Endothelial cell of umbilical vein (primary cell): ENCODE data around the gene C5orf24. TPM values are rescaled to one million over a fixed set of nuclear protein-coding genes. Genes with fewer than 3 reads are reported as not detected.
A peak's percentile ranks its signal among the peaks of the same experiment; 100 is the strongest.

Experiments
- BruUV-seq: library from RNA; stranded (reverse); fragments of 400-500 nt; replicated peaks from 2 replicates; lab custom pipeline; 2021; lab: Mats Ljungman, UMichigan
- CTCF ChIA-PET: fragments of 300-600, 350-600 bp; sonication (Branson Sonifier 250); formaldehyde crosslinking; loops from one replicate; lab custom pipeline; 2021; ENCODE audit warnings: antibody characterized with exemption, inconsistent platforms; lab: Charles Lee
- POLR2A ChIA-PET: fragments of 300-600, 350-600 bp; sonication (Branson Sonifier 250); formaldehyde crosslinking; loops from one replicate; lab custom pipeline; 2021; ENCODE audit warnings: antibody characterized with exemption, inconsistent platforms; lab: Charles Lee
- DNase-seq: peaks from one replicate; pipeline ENCODE4 v3.0.0-alpha.2; 2011; ENCODE audit warnings: low read depth, low spot score
- FAIRE-seq: peaks from 2 replicates; lab custom pipeline; 2011; peaks lifted over from hg19 to GRCh38; lab: Jason Lieb, UNC
- H2AFZ ChIP-seq: 2 replicates; pipeline ENCODE4 v1.6.0; 2012; ENCODE audit warnings: low read depth, low read length, control low read depth, inconsistent platforms
- H3K27ac ChIP-seq: 2 replicates; pipeline ENCODE4 v1.5.1; 2011; ENCODE audit warnings: low read depth, mild to moderate bottlenecking, control low read depth, low read length, moderate library complexity; ENCODE audit not compliant: insufficient read depth
- H3K27me3 ChIP-seq, 2 experiments: 2 replicates each; pipeline versions ENCODE4 v1.6.0 to v1.6.1; 2011; ENCODE audit warnings: low read length in 2 of 2, mixed read lengths in 1 of 2; ENCODE audit not compliant: control insufficient read depth in 2 of 2, insufficient read depth in 2 of 2
- H3K36me3 ChIP-seq, 2 experiments: 2 replicates in 1 of 2; 3 replicates in 1 of 2; pipeline ENCODE4 v1.5.1; 2011; ENCODE audit warnings: low read length in 2 of 2, mild to moderate bottlenecking in 1 of 2, moderate library complexity in 1 of 2; ENCODE audit not compliant: control insufficient read depth in 2 of 2, insufficient read depth in 2 of 2; ENCODE audit errors: extremely low read depth in 1 of 2
- H3K4me1 ChIP-seq: 3 replicates; pipeline ENCODE4 v1.5.1; 2011; ENCODE audit warnings: mild to moderate bottlenecking, low read length; ENCODE audit not compliant: control insufficient read depth, insufficient read depth; ENCODE audit errors: extremely low read depth
- H3K4me2 ChIP-seq: 2 replicates; pipeline ENCODE4 v1.6.1; 2011; ENCODE audit warnings: low read length, control low read depth, mixed read lengths; ENCODE audit not compliant: insufficient read depth
- H3K4me3 ChIP-seq, 3 experiments: fragments of 200-600 bp in 1 of 3; sonication (generic), shearing (Covaris generic) in 1 of 3; replicated peaks in 1 of 3; 2 replicates each; pipeline ENCODE4 v1.5.1; 2011 to 2016; ENCODE audit warnings: control low read depth in 3 of 3, low read length in 3 of 3, mild to moderate bottlenecking in 2 of 3, inconsistent platforms in 1 of 3, low read depth in 1 of 3, moderate library complexity in 1 of 3; ENCODE audit not compliant: insufficient read depth in 1 of 3
- H3K79me2 ChIP-seq: 2 replicates; pipeline ENCODE4 v1.6.0; 2012; ENCODE audit warnings: low read length, inconsistent platforms; ENCODE audit not compliant: control insufficient read depth, insufficient read depth
- H3K9ac ChIP-seq: replicated peaks from 2 replicates; pipeline ENCODE3; 2011; ENCODE audit warnings: low read length, control low read depth; ENCODE audit not compliant: insufficient read depth; ENCODE audit errors: extremely low read depth
- H3K9me1 ChIP-seq: replicated peaks from 3 replicates; pipeline ENCODE4 v1.6.0; 2011; ENCODE audit warnings: mild to moderate bottlenecking, low read length; ENCODE audit not compliant: control insufficient read depth, insufficient read depth; ENCODE audit errors: extremely low read depth
- H3K9me3 ChIP-seq: replicated peaks from 2 replicates; pipeline ENCODE4 v1.5.1; 2012; ENCODE audit warnings: low read length, inconsistent platforms; ENCODE audit not compliant: control insufficient read depth, insufficient read depth
- H4K20me1 ChIP-seq: replicated peaks from 2 replicates; pipeline ENCODE3; 2011; ENCODE audit warnings: mild to moderate bottlenecking, low read length; ENCODE audit not compliant: control insufficient read depth, insufficient read depth; ENCODE audit errors: extremely low read depth
- CTCF ChIP-seq, 2 donors: IDR thresholded peaks; 1 replicate in 1 of 2; 2 replicates in 1 of 2; pipeline ENCODE4 v1.5.1; 2011; ENCODE audit warnings: low read length in 2 of 2, mild to moderate bottlenecking in 2 of 2, moderate library complexity in 2 of 2, control low read depth in 1 of 2, inconsistent platforms in 1 of 2, low read depth in 1 of 2; ENCODE audit not compliant: insufficient read depth in 1 of 2; ENCODE audit errors: extremely low read depth in 1 of 2
- EZH2 ChIP-seq: IDR thresholded peaks from 2 replicates; pipeline ENCODE4 v1.6.1; 2012; ENCODE audit warnings: borderline replicate concordance, low read depth, mild to moderate bottlenecking, moderate library complexity, low read length, inconsistent platforms; ENCODE audit not compliant: severe bottlenecking
- FOS ChIP-seq: IDR thresholded peaks from 2 replicates; pipeline ENCODE4 v1.6.1; 2011; ENCODE audit warnings: mild to moderate bottlenecking, low read length, moderate library complexity, borderline replicate concordance; ENCODE audit not compliant: insufficient read depth
- GATA2 ChIP-seq: IDR thresholded peaks from 2 replicates; pipeline ENCODE4 v1.7.0; 2011; ENCODE audit warnings: low read depth, mild to moderate bottlenecking, moderate library complexity, mixed read lengths, low read length; ENCODE audit not compliant: insufficient read length, insufficient read depth
- JUN ChIP-seq: IDR thresholded peaks from 2 replicates; pipeline ENCODE4 v1.6.1; 2011; ENCODE audit warnings: borderline replicate concordance, low read depth; ENCODE audit not compliant: insufficient read length, insufficient read depth
- MAX ChIP-seq: IDR thresholded peaks from 2 replicates; pipeline ENCODE4 v1.6.1; 2011; ENCODE audit not compliant: insufficient read depth, insufficient read length
- MYC ChIP-seq: IDR thresholded peaks from one replicate; pipeline ENCODE4 v1.6.1; 2011; ENCODE audit warnings: mild to moderate bottlenecking, low read depth, low read length
- POLR2A ChIP-seq: IDR thresholded peaks from 2 replicates; pipeline ENCODE4 v1.6.1; 2012; ENCODE audit warnings: low read depth, mild to moderate bottlenecking, control low read depth, low read length
- POLR2AphosphoS5 ChIP-seq: IDR thresholded peaks from 2 replicates; pipeline ENCODE4 v1.6.1; 2012; ENCODE audit warnings: low read depth, mild to moderate bottlenecking, control low read depth, low read length, moderate library complexity; ENCODE audit not compliant: insufficient read depth
- dilution Hi-C: fragments of 300-500 bp; cut with MboI; formaldehyde crosslinking; loops from one replicate; pipeline ENCODE4 v1.15.0; 2019; ENCODE audit warnings: low sequenced_read_pairs; ENCODE audit not compliant: extremely low pct_ligation_motif_present
- intact Hi-C: fragments of 100-400 bp; cut with micrococcal nuclease; formaldehyde crosslinking; loops from one replicate; pipeline ENCODE4 v1.10.0; 2022
- polyA plus RNA-seq, 4 experiments: library from polyadenylated mRNA; depleted of rRNA in 3 of 4; stranded (reverse) in 3 of 4; unstranded in 1 of 4; fragments of >200 nt; gene quantifications; 2 replicates each; pipeline versions ENCODE4 v1.2.1 to v1.2.3, GENCODE V29; 2011 to 2012; ENCODE audit warnings: missing spikeins in 1 of 4
- total RNA-seq: library from RNA; stranded (reverse); gene quantifications from 2 replicates; pipeline ENCODE4 v1.2.3, GENCODE V29; 2021

Gene C5orf24
- total and polyA plus RNA-seq, 2 donors (not counting 3 experiments of a cell fraction or from before 2014, with no cell fraction given): 21.7 to 56.2 TPM

DNA sequence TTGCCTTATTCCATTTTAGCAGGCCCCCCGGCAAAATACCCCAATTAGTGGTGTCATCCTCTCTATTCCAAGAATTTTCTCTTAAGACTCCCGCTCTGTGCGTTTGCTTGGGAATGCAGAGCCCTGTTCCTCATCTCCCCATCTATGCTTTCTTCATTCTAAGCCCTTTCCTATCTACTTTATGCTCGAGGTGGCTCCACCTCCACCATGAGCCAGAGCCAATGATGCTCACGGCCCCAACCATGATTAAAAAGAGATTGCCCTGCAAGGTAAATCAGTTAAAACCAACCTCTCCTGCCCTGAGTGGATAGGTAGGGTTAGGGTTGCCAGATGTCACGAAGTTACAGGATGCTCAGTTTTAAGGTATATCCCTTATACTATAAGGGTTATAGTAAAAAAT is 27.7 kb downstream of the C5orf24 start:
- H3K4me2 ChIP-seq: no peak overlapping the region
- H3K9me1 ChIP-seq: no peaks in the 10 kb centered on the region
- TF ChIP-seq POLR2A (no peak), EZH2 (no peak), POLR2AphosphoS5 (no peak), MYC (no peak), CTCF (IDR thresholded peaks at IDR 0.05; ENCODE audit: extremely low read depth in 1 of 2, insufficient read depth in 1 of 2, low read depth in 1 of 2, low read length in 2 of 2) (no peak), JUN (no peak), GATA2 (no peak), FOS (no peak), MAX (no peak)
- no peaks in the 10 kb centered on the region for H4K20me1 ChIP-seq
- intact Hi-C loops: no loop called here
- peak overlapping the region; percentile 95 for H2AFZ ChIP-seq
- DNase-seq: no peak
- peaks cover 3% of the 10 kb centered on the region for H3K4me1 ChIP-seq
- BruUV-seq: no TSS peak
- peaks cover 15% of the 10 kb centered on the region for H3K79me2 ChIP-seq
- H3K9me3 ChIP-seq: no peaks in the 10 kb centered on the region
- no peaks in the 10 kb centered on the region for H3K27me3 ChIP-seq
- peaks cover 0 to 4% of the 10 kb centered on the region in 2 experiments for H3K36me3 ChIP-seq
- H3K9ac ChIP-seq: no peak overlapping the region
- no peak overlapping the region for H3K4me3 ChIP-seq
- ChIA-PET CTCF (interaction anchor here (1.0 to 2.0 kb wide), 4 partner anchors 12 to 31 kb away, joined by 3 to 7 read pairs (median 5); partner anchors contain the start of genes C5orf24 and PCBD2), POLR2A (interaction anchor here (1.4 kb wide), 1 partner anchor 28 kb away, joined by 4 read pairs; the partner anchor contains the start of gene C5orf24)
- dilution Hi-C loops: no loop called here
- no peak for FAIRE-seq
- H3K27ac ChIP-seq: no peak overlapping the region
